Hypothalamus (tissue), 51 donors: ENCODE data around the gene ASIP.
A peak's percentile ranks its signal among the peaks of the same experiment; 100 is the strongest.
"Not testable (repeated sequence)": the region's sequence is repeated elsewhere in the genome, so short reads cannot be mapped to it uniquely, and the experiment has no call there.

Experiments
- DNase-seq, 51 donors: peaks; one replicate each; lab custom pipeline; 2025; lab: John Stamatoyannopoulos, UW

ASIP gene, protein sequence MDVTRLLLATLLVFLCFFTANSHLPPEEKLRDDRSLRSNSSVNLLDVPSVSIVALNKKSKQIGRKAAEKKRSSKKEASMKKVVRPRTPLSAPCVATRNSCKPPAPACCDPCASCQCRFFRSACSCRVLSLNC

DNA sequence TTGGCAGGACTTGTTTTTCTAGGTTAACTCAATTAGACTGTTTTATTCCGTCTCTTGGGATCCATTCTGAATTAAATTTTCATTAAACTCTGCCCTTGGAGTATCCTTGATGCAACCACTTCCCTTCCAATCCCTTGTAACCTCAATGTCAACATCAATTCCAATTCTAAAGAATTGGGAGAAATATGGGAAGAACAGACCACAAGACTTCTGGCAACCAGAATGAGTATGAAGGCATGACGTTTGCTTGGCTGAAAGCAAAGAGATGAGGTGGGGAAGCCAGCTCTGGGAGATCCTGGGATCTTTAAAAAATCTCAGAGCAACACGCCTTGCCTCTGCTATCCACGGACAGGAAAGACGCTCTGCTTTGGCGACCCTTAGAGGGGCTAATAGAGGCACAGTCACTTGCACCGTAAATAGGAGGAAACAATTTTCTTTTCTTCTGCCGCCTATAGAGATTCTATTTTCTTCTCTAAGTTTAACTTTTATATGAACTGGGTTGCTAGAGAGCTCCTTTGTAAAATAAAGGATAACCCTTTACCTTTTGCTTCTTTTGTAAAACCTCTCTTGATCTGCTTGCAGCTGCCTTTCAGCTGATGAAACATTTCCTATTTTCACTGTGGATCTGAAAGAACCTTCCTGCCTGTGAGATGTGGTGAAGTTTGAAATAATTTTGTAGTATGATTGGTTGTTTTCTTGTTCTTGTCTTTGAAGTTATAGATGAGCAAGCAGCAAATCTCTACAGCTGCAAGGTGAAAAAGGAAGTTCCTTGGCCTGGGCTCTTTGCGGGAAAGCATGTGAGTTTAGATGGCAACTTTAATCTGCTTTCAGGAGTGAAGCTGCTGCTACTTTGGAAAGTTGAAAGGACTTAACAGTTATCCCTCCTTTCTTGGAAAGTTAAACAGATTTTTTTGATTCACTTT is at the start of gene ASIP:
ASIP (plus strand) TSS at position 731 of the 923 bp plus-strand sequence. CDS start 18,952 bp downstream, outside the sequence.
- no peak for DNase-seq

DNA sequence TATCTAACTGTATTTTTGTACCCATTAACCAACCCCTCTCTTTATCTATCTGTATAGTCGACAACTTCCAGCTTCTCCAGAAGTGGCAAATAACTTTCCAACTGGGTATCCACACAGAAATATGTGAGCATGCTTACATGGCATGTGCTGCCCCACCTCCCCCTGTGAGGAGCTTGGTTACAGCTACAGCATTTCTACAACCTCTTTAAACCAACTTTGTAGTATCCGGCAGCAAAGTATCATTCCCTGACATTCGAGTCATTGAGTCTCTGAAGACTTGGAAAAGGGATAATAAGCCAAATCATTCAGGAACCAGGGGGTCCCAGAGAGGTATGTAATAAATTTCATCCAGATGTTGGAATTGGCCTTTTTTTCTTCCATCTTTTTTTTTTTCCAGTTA is 48.2 kb upstream of the ASIP start:
- DNase-seq = no peak

DNA sequence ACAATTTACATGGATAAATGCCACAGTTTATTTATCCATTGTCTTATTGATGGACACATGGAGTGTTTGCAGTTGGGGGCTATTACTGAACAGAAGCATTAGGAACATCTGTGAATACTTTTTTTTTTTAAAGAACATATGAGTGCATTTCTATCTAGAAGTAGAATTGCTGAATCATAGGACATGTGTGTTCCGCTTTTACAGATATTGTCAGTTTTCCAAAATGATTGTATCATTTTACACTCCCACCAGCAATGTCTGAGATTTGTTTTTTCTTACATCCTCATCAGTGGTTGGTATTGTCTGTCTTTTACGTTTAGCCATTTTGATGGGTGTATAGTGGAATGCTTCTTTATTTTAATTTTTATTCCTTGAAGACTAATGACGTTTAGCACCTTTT is 42.0 kb upstream of the ASIP start:
- DNase-seq = no peak

DNA sequence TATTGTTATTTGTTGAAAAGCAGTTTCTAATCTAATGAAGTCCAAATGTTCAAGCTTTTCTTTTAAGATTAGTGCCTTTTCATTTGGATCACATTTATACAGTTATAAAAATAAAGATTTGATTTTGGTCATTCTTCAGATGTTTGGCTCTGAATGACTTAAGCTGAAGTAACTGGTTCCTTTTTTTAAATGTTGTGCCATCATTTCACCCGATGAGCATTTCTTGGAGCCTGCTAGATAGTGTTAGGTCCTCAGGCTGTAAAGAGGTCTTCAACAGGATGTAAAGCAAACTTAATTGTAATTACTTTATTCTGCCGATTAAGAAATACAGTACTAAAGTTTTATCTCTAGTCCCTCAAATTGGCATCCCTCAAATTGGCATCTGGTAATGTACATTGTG is 41.2 kb upstream of the ASIP start:
- DNase-seq = no peak

DNA sequence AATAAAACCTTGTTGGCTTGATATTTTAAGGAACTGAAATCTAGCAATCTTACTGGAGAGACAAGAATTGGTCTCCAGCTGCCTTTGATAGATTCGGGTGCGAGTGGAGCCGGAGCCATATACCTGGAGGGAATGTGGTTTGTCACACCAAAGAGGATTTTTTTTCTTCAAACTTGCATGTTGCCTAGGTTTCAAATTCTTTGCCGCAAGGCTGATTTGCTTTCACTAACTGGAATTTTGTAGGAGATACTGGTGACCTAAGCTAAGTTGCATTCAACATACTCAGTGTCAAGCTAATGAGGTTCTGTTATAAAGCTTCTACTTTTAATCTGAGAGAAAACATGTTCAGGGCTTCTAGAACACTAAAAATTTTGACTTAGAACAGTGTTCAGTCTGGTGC is 39.7 kb upstream of the ASIP start:
- DNase-seq = no peak

DNA sequence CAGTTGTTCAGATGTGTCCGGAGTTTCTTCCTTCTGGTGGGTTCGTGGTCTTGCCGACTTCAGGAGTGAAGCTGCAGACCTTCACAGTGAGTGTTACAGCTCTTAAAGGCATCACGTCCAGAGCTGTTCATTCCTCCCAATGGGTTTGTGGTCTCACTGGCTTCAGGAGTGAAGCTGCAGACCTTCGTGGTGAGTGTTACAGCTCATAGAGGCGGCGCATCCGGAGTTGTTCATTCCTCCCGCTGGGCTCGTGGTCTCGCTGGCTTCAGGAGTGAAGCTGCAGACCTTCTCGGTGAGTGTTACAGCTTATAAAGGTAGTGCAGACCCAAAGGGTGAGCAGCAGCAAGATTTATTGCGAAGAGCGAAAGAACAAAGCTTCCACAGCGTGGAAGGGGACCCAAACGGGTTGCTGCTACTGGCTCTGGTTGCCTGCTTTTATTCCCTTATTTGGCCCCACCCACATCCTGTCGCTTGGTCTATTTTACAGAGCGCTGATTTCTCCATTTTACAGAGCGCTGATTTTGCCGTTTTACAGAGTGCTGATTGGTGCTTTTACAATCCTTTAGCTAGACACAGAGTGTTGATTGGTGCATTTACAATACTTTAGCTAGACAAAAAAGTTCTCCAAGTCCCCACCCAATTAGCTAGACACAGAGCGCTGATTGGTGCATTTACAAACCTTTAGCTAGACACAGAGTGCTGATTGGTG is 35.9 kb upstream of the ASIP start:
- DNase-seq = not testable (repeated sequence)

DNA sequence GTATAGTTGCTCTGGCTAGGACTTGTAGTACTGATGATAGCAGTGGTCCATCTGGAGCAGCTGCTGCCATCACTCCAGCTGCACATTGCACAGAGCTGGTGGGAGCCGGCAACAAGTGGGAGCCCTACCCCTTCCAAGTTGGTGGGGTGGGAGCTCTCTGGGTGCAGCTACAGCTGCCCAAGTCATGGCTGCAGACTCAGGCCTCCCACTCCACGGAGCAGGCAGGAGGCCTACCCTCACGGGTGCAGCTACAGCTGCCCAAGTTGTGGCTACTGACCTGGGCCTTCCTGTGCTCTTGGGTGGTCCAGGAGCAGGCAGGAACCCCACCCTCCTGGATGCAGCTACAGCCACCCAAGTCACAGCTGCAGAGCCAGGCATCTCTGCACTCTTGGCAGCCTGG is 32.1 kb upstream of the ASIP start:
- no peak for DNase-seq

DNA sequence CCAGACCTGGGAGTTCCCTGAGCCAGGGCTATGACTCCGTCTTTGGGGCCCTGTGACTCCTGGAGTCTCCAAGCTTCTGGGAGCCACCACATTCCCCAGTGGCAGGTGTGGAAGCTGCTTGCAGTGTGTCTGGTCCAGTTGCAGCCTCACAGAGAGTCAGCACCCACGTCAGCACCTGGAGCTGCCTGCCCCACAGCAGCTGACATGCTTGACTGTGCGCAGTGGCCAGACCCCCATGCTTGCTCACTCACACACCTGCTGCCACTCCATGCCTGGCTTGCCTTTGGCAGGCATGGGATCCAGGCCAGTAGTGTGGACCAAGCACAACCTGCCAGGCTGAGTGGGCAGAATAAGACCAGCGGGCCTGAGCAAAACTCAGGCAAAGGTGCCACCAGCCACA is 31.0 kb upstream of the ASIP start:
- DNase-seq = no peak

DNA sequence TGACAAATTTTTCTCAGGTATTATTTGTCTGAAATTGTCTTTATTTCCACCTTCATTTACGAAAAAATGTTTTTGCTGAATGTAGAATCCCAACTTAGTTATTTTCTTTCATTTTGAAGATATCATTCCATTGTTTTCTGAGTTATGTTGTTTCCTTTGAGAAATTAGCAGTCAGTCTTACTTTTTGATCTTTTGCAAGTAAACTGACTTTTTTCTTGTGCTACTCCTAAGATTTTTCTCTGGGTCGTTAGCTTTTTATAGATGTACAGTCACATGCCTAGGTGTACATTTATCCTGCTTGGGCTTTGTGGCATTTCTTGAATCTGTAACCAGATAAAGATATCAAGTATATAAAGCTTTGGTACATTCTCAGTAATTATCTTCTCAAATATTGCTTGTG is 29.6 kb upstream of the ASIP start:
- no peak for DNase-seq

DNA sequence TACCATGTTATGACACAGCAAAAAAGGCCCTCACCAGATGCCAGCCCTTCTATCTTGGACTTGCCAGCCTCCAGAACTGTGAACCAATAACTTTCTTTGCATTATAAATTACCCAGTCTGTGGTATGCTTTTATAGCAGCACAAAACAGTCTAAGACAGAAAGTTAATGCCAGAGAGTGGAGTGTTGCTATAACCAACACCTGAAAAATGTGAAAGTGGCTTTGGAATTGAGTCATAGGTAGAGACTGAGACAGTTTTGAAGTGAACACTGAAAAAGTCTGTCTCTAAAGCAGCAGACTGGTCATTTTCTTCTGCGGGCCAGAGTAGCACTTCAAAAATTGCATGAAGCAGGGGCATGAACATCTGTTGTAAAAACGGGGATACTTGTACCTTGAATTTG is 28.0 kb upstream of the ASIP start:
- no peak for DNase-seq

DNA sequence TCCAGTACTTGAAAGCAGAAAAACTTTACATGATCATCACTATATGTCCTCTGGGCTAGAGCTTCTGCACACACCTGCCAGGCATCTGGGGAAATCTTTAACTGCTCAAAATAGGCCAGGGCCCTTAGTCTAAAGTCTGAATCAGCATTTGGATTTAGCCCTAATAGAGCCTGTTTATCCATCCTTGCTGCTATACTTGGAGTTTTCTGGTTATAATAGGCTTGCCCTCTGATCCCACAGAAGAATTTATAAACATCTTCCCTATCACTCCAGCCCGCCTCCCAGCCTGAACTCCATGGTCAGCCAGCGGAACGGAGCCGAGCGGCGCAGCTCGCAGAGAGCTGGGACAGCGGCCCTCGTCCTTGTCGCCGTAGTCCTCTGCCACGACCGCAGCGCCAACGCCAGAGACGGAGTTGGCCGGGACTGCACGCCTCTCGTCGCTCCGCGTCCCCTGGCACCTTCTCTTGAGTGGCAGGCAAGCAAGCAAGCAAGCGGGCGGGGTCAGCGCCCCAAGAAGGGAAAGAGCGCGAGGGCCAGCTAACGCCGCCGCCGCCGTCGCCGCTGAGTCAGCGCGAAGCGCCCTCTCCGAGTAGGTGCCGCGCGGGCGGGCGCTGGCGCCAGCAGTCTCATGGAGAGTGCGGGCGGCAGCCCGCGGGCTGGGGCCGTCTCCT is 25.4 kb upstream of the ASIP start:
- DNase-seq = peak in 50 of 51 donors; percentile 1 to 76 (median 42)

DNA sequence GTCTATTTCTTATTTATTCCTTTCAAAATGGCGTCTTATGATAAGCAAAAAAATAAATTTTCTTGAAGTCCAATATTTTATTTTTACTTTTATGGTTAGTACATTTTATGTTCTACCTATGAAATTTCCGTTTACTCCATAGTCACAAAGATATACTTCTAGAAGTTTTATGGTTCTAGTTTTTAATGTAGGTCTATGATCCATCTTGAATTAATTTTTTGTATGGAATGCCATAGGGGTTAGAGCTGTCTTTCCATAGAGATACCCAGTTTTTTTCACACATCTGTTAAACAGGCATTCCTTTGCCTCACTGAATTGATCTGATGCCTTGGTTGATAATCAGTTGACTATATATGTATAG is 24.9 kb upstream of the ASIP start:
- no peak for DNase-seq

DNA sequence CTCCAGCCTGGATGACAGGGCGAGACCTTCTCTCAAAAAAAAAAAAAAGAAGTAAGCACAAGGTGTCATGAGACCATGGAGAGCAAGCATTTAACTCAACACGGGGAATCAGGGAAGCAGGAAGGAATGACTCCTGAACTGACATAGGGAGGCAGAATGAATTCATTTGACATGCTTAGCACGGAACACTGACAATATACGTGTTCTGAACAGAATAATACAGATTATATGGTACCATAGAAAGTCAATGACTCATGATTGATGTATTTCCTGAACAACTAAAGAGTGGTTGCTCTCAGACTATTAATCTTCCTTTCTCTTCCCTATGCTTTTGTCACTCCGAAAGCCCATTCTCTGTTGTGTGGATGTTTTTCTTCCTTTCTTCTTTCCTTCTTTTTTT is 20.7 kb upstream of the ASIP start:
- no peak for DNase-seq

DNA sequence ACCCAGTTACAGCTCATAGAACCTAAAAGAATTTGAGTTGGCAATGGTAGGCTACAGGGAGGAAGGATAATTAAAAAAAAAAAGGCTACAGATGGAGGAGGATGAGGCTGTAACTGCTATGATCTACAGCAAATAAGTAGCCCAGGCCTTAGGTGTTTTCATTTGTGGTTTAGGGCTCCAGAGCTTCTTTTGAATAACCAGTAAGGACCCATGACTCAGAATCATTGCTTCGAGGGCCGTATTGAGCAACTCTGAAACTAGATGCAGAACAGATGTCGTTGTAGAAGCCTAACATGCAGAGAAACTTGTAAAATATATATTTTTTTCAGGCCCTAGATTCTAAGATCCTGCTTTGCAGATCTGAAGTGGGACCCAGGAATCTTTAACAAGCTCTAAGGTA is 19.0 kb upstream of the ASIP start:
- no peak for DNase-seq

DNA sequence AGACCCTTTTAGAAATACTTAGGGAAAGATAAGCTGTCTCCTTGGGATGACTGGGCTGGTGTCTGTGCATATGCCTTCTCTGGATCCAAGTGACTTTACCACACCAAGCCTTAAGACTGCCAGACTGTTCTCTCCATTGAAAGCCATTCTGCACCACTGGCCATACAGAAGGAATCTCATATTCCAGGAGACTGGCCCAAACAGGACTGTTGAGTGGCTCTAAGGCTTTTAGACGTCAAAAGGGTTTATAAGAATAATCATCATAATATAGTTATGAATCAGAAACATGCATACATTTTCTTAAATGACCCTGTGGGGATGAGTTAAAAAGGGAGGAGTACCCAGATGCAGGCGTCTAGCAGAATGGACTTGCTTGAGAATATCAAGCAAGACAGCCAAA is 17.0 kb upstream of the ASIP start:
- DNase-seq = not testable (repeated sequence)

DNA sequence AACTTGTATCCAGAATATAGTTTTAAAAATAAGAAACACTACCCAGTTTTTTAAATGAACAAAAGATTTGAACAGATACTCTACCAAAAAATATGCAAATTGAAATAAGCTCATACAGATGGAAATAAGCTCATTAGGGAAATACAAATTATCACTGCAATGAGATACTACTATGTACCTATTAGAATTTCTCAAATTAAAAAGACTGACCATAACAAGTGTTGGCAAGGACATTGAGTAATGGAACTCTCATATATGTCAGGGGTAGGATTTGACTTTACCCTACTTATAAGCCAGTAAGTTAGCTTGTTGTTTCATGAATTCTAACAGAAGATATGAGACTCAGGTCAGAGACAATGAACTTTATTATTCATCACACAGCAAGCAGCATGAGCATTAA is 9.6 kb upstream of the ASIP start:
- DNase-seq = no peak

DNA sequence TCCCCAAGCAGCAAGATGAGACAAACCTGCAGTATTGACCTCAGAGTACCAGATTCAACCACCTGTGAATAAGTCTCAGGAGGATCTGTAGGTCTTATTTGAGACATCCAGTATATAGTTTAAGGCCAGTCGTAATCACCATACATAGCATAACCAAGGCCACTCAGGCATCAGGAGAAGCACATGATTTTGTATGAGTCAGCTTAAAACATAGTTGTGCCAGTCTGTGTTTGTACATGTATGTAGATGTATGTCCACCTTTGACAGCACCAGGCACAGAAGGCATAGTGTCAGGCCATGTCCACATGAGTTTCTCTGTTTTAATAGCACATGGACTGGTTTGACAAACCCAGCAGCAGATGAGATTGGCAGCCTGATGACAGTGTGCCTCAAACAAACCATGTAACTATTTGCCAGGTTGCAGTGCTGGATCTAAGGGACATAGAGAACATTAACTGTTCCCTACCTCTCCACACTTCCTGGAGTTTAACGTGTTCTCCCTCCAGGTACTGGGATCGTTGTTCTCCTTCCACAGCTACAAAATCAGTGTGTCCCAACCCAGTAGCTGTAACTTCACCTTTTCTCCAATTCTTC is 8.6 kb upstream of the ASIP start:
- DNase-seq = no peak

DNA sequence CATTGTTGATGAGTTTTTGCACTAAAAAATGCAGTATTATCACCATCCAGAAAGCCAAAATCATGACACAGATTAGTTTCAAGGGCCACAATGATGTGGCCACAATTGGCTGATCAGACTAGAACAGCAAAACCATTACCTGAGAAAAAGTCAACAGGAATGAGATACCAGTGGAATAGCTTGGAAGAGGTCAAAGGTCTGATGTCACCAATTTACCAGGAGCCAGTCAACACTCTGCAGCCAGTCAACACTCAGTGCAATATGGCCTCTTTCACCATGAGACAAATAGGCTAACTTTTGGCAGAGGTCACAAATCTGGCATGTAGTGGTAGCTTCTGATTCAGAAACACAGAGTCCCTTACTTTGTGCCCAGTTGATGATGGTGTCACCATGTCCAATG is 7.5 kb upstream of the ASIP start:
- DNase-seq = no peak

DNA sequence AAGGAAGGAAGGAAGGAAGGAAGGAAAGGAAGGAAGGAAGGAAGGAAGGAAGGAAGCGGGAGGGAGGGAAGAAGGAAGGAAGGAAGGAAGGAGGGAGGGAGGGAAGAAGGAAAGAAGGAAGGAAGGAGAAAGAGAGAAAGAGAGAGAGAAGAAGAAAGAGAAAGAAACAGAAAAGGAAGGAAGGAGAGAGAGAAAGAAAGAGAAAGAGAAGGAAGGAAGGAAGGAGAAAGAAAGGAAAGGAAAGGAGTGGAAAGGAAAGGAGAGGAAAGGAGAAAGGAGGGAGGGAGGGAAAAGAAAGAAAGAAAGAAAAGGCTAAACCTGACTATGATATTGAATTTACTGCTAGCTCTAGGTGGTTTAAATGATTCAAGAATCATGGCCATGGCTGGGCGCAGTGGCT is 5.3 kb upstream of the ASIP start:
- DNase-seq = no peak

DNA sequence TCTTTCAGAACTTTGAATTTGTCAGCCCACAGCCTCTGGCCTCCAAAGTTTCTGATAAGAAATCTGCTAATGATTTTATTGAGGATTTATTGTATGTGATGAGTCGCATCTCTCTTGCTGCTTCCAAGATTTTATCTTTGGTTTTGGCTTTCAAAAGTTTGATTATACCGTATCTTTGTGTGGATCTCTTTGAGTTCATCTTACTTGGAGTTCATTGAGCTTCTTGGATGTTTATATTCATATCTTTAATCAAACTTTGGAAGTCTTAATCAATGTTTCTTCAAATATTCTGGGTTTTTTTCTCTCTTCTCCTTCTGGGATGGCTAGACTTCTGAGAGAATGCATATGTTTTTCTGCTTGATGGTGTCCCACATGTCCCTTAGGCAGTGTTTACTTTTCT is 3.3 kb upstream of the ASIP start:
- no peak for DNase-seq

DNA sequence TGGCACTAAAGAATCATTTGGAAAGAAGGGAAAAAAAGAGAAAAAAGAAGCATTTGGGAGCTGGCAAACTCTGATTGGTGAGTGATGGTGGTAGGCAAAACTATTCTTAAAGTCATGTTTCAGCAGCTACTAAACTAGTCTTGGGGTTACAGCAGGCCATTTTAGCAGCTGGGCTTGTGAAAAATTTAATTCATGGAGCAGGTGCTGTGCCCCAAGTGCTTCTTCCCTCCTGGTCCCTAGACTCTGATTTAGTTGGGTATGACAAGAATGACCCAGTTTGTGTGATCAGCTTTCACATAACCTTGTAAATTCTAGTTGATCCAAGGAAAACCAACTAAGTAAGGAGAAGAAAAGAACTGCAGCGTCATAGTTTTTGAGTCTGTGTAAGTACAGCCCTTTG is 1.1 kb upstream of the ASIP start:
- DNase-seq = no peak
